PC-3 (cell line): ENCODE results near the gene PRKN. TPM values are rescaled to one million over a fixed set of nuclear protein-coding genes. Genes with fewer than 3 reads are reported as not detected.
A peak's percentile ranks its signal among the peaks of the same experiment; 100 is the strongest.

Experiments
- ATAC-seq: fragments of 200-7000 bp; cut with Tn5 transposase; 2 replicates; pipeline ENCODE4 v1.9.1; 2020; ENCODE audit warnings: mild to moderate bottlenecking, moderate library complexity
- BruUV-seq: library from RNA; stranded (reverse); fragments of 400-500 nt; replicated peaks from 2 replicates; lab custom pipeline; 2021; lab: Mats Ljungman, UMichigan
- CTCF ChIA-PET: fragments of 300-600 bp; sonication (Branson Sonifier 250); formaldehyde crosslinking; loops from one replicate; lab custom pipeline; 2022; ENCODE audit warnings: antibody characterized with exemption; lab: Charles Lee
- POLR2A ChIA-PET: fragments of 300-600 bp; sonication (Branson Sonifier 250); formaldehyde crosslinking; loops from one replicate; lab custom pipeline; 2022; ENCODE audit warnings: antibody characterized with exemption; ENCODE audit not compliant: unreplicated experiment; lab: Charles Lee
- DNase-seq: peaks from one replicate; pipeline ENCODE4 v3.0.0-alpha.2; 2015
- H2AFZ ChIP-seq: fragments of 300-600 bp; sonication (generic); 2 replicates; pipeline ENCODE4 v1.6.0; 2016; ENCODE audit warnings: antibody characterized with exemption, low read length
- H3F3A ChIP-seq: fragments of 300-600 bp; sonication (generic); one replicate; pipeline ENCODE4 v1.6.0; 2017; ENCODE audit warnings: antibody characterized with exemption, low read length, control low read depth, mild to moderate bottlenecking; ENCODE audit not compliant: unreplicated experiment
- H3K27ac ChIP-seq: fragments of 300-600 bp; sonication (generic); 2 replicates; pipeline ENCODE4 v1.5.1; 2016; ENCODE audit warnings: mild to moderate bottlenecking, low read length
- H3K27me3 ChIP-seq: fragments of 300-600 bp; sonication (generic); 2 replicates; pipeline ENCODE4 v1.6.1; 2016; ENCODE audit warnings: low read length, mixed read lengths
- H3K36me3 ChIP-seq: fragments of 300-600 bp; sonication (generic); 2 replicates; pipeline ENCODE4 v1.6.1; 2016; ENCODE audit warnings: low read depth, mixed run types, low read length, mixed read lengths
- H3K4me1 ChIP-seq: fragments of 300-600 bp; sonication (generic); 2 replicates; pipeline ENCODE4 v1.5.1; 2016; ENCODE audit warnings: low read length; ENCODE audit not compliant: insufficient read depth
- H3K4me2 ChIP-seq: fragments of 300-600 bp; sonication (generic); 2 replicates; pipeline ENCODE4 v1.6.0; 2016; ENCODE audit warnings: low read length
- H3K4me3 ChIP-seq: fragments of 300-600 bp; sonication (generic); 2 replicates; pipeline ENCODE4 v1.5.1; 2016; ENCODE audit warnings: mild to moderate bottlenecking, low read length, mixed read lengths
- H3K79me2 ChIP-seq: fragments of 300-600 bp; sonication (generic); 2 replicates; pipeline ENCODE4 v1.6.1; 2017; ENCODE audit warnings: low read length, mixed read lengths
- H3K9ac ChIP-seq: fragments of 300-600 bp; sonication (generic); 2 replicates; pipeline ENCODE4 v1.6.0; 2016; ENCODE audit warnings: mild to moderate bottlenecking, low read length
- H3K9me2 ChIP-seq: fragments of 300-600 bp; sonication (generic); replicated peaks from 2 replicates; pipeline ENCODE4 v1.6.1; 2016; ENCODE audit warnings: mixed run types, low read length, mixed read lengths
- H3K9me3 ChIP-seq: fragments of 300-600 bp; sonication (generic); 2 replicates; pipeline ENCODE4 v1.6.1; 2016; ENCODE audit warnings: low read length, mixed read lengths
- H4K20me1 ChIP-seq: fragments of 300-600 bp; sonication (generic); 2 replicates; pipeline ENCODE4 v1.6.1; 2016; ENCODE audit warnings: low read length, mixed read lengths
- CTCF ChIP-seq: fragments of 300-600 bp; sonication (generic); conservative IDR thresholded peaks from 2 replicates; pipeline ENCODE4 v1.5.1; 2017; ENCODE audit warnings: antibody characterized with exemption, low read depth, mild to moderate bottlenecking, low read length
- EZH2 ChIP-seq: fragments of 300-600 bp; sonication (generic); IDR thresholded peaks from one replicate; pipeline ENCODE4 v1.6.1; 2017; ENCODE audit warnings: antibody characterized with exemption, mild to moderate bottlenecking, low read length; ENCODE audit not compliant: unreplicated experiment
- EZH2phosphoT487 ChIP-seq: fragments of 300-600 bp; sonication (generic); IDR thresholded peaks from 2 replicates; pipeline ENCODE4 v1.6.1; 2018; ENCODE audit warnings: mild to moderate bottlenecking, antibody characterized with exemption, low read length, borderline replicate concordance
- intact Hi-C: fragments of 100-400 bp; cut with micrococcal nuclease; formaldehyde crosslinking; loops from 2 replicates; pipeline ENCODE4 v1.9.0; 2023
- total RNA-seq: library from RNA; depleted of rRNA; stranded (reverse); fragments of >200 nt; gene quantifications from 2 replicates; pipeline ENCODE4 v1.2.3, GENCODE V29; 2014

PRKN gene
- total RNA-seq, 1 experiment from 2014 or later, result not detected

- Histone ChIP-seq H2AFZ (peak overlapping the region; percentile 49), H3K27ac (no peak overlapping the region), H3K9me2 (no peaks in the 10 kb centered on the region), H3K79me2 (no peaks in the 10 kb centered on the region), H3F3A (no peaks in the 10 kb centered on the region), H3K9me3 (no peaks in the 10 kb centered on the region), H3K9ac (no peak overlapping the region), H3K36me3 (no peaks in the 10 kb centered on the region), H3K4me3 (no peak overlapping the region), H3K4me1 (peaks cover 17% of the 10 kb centered on the region), H4K20me1 (no peaks in the 10 kb centered on the region), H3K27me3 (no peaks in the 10 kb centered on the region), H3K4me2 (peak overlapping the region; percentile 42)
- CTCF ChIA-PET, result interaction anchor here (0.6 to 1.0 kb wide), 5 partner anchors 11 to 540 kb away, joined by 3 to 4 read pairs (median 3); no protein-coding TSS in a partner anchor
- no TSS peak for BruUV-seq
- peak; percentile 83 for DNase-seq
- intact Hi-C loops, result loop anchor here (1.0 kb wide), 1 partner anchor 80 kb away; no protein-coding TSS in a partner anchor
- ATAC-seq, result peak; percentile 64; the same call in 1 of the 2 replicates
- TF ChIP-seq EZH2, result no peak
- TF ChIP-seq CTCF, result peak; percentile 76
- POLR2A ChIA-PET, result no interaction called here
These were observed 1309.1 kb downstream of the PRKN start for GRCh38 chr6:161418463-161418945.

GRCh38 chr6:161417717-161418462 is 1309.7 kb downstream of the PRKN start:
- Histone ChIP-seq H3K27ac (no peak overlapping the region), H2AFZ (no peak overlapping the region; the same call in 1 of the 2 replicates), H3K36me3 (no peaks in the 10 kb centered on the region), H3K4me1 (peaks cover 11% of the 10 kb centered on the region), H3K4me2 (no peak overlapping the region), H3K9ac (no peak overlapping the region), H3K27me3 (no peaks in the 10 kb centered on the region), H3K4me3 (no peak overlapping the region), H3K9me3 (no peaks in the 10 kb centered on the region), H3K9me2 (no peaks in the 10 kb centered on the region), H3K79me2 (no peaks in the 10 kb centered on the region), H3F3A (no peaks in the 10 kb centered on the region), H4K20me1 (no peaks in the 10 kb centered on the region)
- BruUV-seq, result no TSS peak
- ChIA-PET POLR2A (no interaction called here), CTCF (interaction anchor here (0.6 to 1.0 kb wide), 5 partner anchors 11 to 541 kb away, joined by 3 to 4 read pairs (median 3); no protein-coding TSS in a partner anchor)
- intact Hi-C loops, result loop anchor here (1.0 kb wide), 1 partner anchor 80 kb away; no protein-coding TSS in a partner anchor
- DNase-seq (peak; percentile 4), ATAC-seq (no peak)
- TF ChIP-seq EZH2phosphoT487, result no peak

- H3K36me3 ChIP-seq, result no peaks in the 10 kb centered on the region
- H3K4me1 ChIP-seq, result peaks cover 8% of the 10 kb centered on the region; the same call in 1 of the 2 replicates
- H3K4me3 ChIP-seq, result no peak overlapping the region
- no peak for TF ChIP-seq EZH2phosphoT487
- no peak for TF ChIP-seq EZH2
- TF ChIP-seq CTCF, result no peak
- no peaks in the 10 kb centered on the region for H3K9me3 ChIP-seq
- no peaks in the 10 kb centered on the region for H3K79me2 ChIP-seq
- ChIA-PET CTCF (no interaction called here), POLR2A (no interaction called here)
- no peak overlapping the region for H2AFZ ChIP-seq
- DNase-seq (no peak), ATAC-seq (no peak)
- intact Hi-C loops, result no loop called here
- no TSS peak for BruUV-seq
- H3K27me3 ChIP-seq, result no peaks in the 10 kb centered on the region
- H3K9ac ChIP-seq, result no peak overlapping the region
- H3F3A ChIP-seq, result no peaks in the 10 kb centered on the region
- H3K27ac ChIP-seq, result no peak overlapping the region
- no peaks in the 10 kb centered on the region for H3K9me2 ChIP-seq
- no peak overlapping the region for H3K4me2 ChIP-seq
- no peaks in the 10 kb centered on the region for H4K20me1 ChIP-seq
These were observed 1312.2 kb downstream of the PRKN start for GRCh38 chr6:161415302-161415855.
